DMS153 treated with DMSO at 0.1 percent for 48 hours (cell line): ENCODE measurements around the gene MFN1.

Source experiments
- DNase-seq: peaks from one replicate; lab custom pipeline; 2025; ENCODE audit not compliant: unreplicated experiment; lab: John Stamatoyannopoulos, UW

The MFN1 gene

DNA sequence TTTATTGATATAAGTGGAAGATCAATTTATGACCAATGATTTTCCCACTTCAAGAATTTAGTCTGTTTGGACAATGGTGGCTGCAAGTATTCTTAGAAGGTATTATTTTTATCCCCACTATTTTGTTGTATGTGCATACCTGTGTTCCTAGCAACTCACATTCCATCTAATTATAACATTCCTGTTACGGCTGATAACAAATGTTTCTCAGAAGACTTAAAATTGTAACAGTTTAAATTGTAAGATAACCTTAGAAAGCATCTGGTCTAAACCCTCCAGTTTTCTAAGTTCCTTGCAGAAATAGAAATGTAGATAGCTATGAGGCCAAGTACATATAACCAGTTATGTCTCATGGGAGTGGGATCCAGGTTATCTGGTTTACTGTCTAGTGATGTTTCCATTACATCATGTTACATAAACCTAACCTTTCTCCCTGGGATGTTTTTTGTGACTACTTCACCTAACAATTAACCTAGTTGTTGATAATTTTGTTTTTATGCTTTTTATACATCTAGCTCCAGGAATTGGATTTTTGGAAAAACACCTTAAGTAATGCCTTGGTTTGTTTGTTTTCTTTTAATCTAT is 11.1 kb upstream of the MFN1 start:
- no peak for DNase-seq

GRCh38 chr3:179348325-179349013 is 960 bp downstream of the MFN1 start:
- no peak for DNase-seq

- DNase-seq: no peak
Measured at GRCh38 chr3:179355996-179356395, 8.5 kb downstream of the MFN1 start.

DNA sequence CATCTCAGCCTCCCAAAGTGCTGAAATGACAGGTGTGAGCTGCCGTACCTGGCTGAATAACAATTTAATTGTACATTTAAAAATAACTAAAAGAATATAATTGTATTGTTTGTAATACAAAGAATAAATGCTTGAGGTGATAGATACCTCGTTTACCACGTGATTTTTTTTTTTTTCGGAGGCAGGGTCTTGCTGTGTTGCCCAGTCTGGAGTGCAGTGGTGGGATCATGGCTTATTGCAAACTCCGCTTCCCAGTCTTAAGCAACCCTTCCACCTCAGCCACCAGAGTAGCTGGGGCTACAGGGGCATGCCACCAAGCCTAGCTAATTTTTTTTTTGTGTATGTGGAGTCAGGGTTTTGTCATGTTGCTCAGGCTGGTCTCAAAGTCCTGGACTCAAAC is 15.8 kb downstream of the MFN1 start:
- no peak for DNase-seq

GRCh38 chr3:179369621-179370020 is 22.1 kb downstream of the MFN1 start:
- no peak for DNase-seq

DNA sequence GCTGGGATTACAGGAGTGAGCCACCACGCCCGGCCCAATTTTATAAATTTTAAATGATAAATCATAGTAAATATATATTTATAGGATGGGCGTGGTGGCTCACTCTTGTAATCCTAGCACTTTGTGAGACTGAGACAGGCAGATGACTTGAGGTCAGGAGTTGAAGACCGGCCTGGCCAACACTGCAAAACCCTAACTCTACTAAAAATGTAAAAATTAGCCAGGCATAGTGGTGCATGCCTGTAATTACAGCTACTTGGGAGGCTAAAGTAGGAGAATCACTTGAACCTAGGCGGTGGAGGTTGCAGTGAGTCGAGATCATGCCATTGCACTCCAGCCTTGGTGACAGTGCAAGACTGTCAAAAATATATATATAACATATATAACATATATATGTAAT is 26.4 kb downstream of the MFN1 start:
- no peak for DNase-seq

- no peak for DNase-seq
Measured at GRCh38 chr3:179375091-179375999, 27.8 kb downstream of the MFN1 start.

DNA sequence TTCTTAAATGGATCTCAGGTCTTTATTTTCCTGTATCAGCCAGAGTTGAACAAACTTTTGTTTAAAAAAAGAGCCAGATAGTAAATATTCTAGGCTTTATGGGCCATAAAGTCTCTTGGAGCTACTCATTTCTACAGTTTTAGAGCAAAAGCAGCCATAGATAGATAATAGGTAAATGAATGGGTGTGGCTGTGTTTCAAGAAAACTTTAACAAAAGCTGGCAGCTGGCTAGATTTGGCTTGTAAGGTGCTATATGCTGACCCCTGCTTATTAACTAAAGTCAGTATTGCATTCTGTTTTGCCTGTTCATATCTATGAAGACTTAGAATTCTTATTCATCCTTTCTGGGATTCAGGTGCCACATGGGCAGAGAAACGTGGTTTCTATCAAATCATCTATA is 29.0 kb downstream of the MFN1 start:
- DNase-seq: no peak

- no peak for DNase-seq
Measured at GRCh38 chr3:179391906-179392305, 44.4 kb downstream of the MFN1 start.

DNA sequence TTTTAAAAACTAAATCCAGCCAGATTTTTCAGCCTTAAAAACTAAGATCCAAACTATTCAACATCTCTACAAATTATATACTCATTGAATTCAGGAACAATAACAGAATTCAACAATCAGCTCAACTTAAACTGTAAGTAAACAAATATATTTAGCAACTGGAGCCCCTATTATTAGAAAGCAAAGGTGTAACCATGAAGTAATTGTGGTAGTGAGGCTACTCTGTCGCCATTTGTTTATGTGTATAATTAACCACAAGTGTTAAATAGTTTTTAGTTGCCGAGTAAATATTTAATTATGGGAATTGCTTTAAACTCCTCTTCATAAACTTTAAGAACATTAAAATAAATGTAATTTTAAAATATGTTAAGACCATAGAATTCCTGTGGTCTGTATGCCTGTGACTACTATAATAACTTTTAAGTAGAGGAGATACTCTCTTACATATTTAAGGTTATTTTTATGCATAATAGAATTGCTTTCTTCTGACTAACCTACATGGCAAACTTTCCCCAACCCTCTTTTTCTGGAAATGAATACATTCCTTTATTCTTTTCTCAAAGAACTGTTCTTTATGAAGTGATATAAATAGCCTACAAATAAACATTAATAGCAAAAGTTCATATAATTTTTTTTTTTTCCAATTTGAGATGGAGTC is 51.2 kb downstream of the MFN1 start:
- no peak for DNase-seq

DNA sequence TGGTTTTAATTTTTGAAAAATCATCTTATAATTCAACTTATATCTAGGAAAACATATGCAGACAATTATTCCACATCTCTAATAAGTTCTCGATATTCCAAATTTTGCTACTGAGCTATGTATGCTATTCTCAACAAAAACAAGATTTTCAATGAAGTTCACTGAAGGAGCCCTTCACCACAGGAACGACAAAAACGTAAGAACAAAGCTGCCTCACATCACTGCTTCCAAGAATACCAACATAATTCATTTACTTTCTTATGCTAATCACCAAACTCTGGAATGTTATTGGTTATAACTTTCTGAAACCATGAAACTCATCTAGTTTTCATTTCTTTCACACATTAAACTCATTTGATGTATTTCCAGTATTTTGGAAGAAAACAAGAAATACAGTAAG is 54.1 kb downstream of the MFN1 start:
- DNase-seq: no peak

- DNase-seq: no peak
Measured at GRCh38 chr3:179402963-179403362, 55.5 kb downstream of the MFN1 start.

GRCh38 chr3:179404307-179404706 is 56.8 kb downstream of the MFN1 start:
- no peak for DNase-seq

DNA sequence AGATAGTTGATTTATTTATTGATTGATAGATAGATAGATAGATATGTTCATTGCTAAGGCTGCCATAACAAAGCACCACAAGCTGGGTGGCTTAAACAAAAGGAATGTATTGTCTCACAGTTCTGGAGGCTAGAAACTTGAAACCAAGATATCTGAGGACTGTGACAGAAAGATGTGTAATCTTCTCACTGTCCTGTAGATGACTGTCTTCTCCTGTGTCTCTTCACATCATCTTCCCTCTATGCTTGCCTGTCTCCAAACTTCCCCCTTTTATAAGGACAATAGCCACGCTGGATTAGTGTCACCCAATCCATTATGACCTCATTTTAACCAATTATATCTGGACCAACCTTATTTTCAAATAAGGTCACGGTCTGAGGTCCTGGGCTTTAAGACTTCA is 62.8 kb downstream of the MFN1 start:
- DNase-seq: no peak

DNA sequence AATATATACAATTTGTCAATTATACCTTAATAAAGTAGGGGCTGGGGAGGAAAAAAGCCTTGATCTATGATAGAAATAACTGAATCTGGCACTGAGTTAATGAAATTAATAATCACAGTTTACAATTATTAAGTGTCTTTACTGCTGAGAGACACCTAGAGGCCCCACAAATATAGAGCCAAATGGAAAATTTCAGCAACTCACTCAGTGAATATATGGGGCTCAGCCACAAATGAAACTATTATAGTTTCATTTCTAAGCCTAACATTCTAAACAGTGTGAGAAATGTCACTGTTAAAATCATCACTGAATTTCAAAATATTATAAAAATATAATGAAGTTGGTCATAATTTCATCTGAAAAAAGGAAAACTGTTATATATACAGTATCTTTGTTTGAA is 63.5 kb downstream of the MFN1 start:
- no peak for DNase-seq

GRCh38 chr3:179414804-179415203 is 67.3 kb downstream of the MFN1 start:
- no peak for DNase-seq

- DNase-seq: no peak
Measured at GRCh38 chr3:179415377-179415776, 67.9 kb downstream of the MFN1 start.

DNA sequence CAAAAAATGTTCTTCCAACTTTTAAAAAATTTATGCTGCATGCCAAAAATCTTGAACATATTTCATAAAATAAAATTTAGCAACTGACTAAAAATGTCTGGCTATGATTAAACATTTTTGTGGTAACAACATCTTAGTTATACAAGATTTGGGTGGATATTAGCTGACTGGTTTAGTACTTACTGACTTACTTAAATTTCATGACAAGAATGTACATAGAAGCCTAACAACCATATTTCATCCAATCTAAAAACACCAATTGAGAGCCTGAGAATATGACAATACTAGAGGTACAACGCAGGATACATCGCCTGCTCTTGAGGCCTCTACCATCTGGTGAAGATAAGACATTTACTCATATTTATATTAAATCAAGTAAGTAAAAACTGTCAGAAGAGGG is 69.2 kb downstream of the MFN1 start:
- DNase-seq: no peak

DNA sequence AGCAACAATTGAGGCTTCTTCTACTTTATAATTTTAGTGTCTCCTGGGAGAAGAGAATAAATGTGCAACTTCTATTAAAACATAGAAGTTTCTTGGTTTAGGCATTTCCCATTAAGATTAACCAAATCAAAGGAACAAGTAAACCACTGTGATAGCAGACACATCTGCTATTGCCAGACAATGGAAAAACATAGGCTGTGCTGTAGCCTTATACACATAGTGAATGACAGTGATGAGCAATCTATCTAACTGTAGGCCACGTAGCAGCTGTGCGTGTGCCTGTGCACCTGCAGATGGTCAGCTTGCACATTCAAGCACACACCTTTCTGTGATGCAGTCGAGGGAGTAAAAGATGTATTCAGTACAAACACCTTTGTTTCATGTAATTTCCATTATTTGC is 71.1 kb downstream of the MFN1 start:
- DNase-seq: no peak

DNA sequence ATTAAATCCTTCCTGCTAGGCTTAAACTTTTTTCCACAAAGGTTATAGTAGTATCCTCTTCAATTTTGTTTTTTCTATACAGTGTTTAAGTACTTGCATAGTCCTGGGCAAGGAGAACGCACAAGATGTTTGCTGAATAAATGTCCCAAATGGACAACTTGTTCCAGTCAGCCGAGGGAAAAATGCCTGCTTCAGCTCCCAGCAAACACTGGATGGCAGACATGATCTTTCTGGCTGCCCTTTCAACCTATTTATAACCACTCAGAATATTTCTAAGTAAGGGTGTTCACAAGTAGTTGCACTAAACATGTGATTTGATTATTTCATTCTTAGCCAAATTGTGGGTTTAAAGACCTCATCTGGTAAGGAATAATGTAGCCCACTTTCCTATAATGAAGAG is 74.0 kb downstream of the MFN1 start:
- DNase-seq: no peak

DNA sequence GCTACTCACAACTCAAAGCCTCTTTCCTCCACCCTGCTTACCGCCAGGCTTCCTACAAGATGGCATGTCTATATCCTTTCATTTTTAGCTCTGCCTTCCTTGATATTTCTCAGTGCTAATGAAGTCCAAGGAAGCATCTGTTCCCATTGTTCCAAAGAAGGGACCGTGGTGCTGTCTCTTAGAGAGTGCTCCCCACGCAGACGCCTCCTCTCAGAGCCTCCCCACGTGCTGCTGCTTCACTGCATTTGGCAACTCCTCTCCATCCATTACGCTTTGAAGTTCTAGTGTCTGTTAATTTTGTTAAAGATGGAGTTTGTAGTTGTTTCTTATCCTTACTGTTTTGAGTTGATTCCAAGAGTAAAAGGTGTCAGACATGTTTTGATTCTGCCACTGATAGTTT is 77.6 kb downstream of the MFN1 start:
- no peak for DNase-seq
